ENCODE measurements around the gene CCL4. TPM values are rescaled to one million over a fixed set of nuclear protein-coding genes. Genes with fewer than 3 reads are reported as not detected.
"Not testable (repeated sequence)": the region's sequence is repeated elsewhere in the genome, so short reads cannot be mapped to it uniquely, and the experiment has no call there.

The CCL4 gene
- total RNA-seq = 1 to 10 TPM in 2 of 4 donors, under 1 TPM in 1, not detected in 1; 0.90 to 2.4 (median 1.9) TPM

DNA sequence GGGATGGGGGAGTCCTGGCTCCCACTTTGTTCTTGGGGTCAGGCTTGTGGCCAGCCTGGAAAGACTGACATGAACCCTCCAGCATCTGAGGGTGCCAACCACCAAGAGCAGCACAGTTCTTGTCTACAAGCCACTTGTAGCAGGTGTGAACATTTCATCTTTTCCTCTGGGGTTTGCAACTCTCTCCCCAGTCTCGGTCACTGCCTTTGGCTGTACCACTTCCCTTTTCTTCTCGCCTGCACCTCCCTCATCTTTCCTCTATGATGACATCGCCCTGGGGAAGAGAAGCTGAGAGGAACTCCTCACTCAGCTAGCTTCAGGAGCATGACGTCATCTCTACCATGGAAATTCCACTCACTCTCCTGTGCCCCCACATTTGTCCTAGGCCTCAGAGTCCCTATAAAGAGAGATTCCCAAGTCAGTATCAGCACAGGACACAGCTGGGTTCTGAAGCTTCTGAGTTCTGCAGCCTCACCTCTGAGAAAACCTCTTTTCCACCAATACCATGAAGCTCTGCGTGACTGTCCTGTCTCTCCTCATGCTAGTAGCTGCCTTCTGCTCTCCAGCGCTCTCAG lies at the start of gene CCL4:
CCL4 (plus strand) TSS at position 427 of the 575 bp plus-strand sequence; CDS start at position 506, 79 bp downstream.
- H3K27me3 ChIP-seq; DNase-seq (ENCODE audit: low spot score in 2 of 2); H3K27ac ChIP-seq; H3K9me3 ChIP-seq; H3K4me3 ChIP-seq; H3K4me1 ChIP-seq; H3K36me3 ChIP-seq: not testable (repeated sequence)
- 62 to 74% methylated on average over 5 to 6 of the region's 6 CpGs for WGBS, 2 donors
- peak in 1 of 2 donors; percentile 16 for TF ChIP-seq EP300 (IDR thresholded peaks at IDR 0.05)

DNA sequence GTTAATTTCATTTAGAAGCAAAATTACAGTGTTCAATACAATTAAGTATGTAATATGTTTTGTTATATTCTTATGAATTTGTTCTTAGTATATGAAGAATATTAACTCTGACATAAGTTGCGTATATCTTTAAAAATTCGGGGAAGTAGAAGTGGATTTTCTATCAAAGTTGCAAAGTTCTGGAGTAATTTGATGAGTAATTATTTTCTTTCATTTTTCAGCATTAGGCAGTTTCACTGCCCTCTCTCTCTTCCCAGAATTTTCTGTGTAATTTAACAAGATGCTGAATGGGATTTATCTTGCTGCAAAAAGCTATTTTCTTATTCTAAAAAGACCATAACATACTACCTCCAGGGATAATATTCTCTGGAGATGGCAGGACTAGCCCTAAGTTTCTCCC lies 48.5 kb upstream of the CCL4 start:
- 86 to 91% methylated on average over 2 of the region's 2 CpGs for WGBS, 2 donors
- TF ChIP-seq POLR2A (IDR thresholded peaks at IDR 0.05) (no peak), EP300 (IDR thresholded peaks at IDR 0.05) (no peak)
- TF ChIP-seq, protein P1, sequence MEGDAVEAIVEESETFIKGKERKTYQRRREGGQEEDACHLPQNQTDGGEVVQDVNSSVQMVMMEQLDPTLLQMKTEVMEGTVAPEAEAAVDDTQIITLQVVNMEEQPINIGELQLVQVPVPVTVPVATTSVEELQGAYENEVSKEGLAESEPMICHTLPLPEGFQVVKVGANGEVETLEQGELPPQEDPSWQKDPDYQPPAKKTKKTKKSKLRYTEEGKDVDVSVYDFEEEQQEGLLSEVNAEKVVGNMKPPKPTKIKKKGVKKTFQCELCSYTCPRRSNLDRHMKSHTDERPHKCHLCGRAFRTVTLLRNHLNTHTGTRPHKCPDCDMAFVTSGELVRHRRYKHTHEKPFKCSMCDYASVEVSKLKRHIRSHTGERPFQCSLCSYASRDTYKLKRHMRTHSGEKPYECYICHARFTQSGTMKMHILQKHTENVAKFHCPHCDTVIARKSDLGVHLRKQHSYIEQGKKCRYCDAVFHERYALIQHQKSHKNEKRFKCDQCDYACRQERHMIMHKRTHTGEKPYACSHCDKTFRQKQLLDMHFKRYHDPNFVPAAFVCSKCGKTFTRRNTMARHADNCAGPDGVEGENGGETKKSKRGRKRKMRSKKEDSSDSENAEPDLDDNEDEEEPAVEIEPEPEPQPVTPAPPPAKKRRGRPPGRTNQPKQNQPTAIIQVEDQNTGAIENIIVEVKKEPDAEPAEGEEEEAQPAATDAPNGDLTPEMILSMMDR (IDR thresholded peaks at IDR 0.05) = no peak
- no peaks in the 10 kb centered on the region for H3K4me1 ChIP-seq
- H3K9me3 ChIP-seq = peaks cover 0 to 15% (median 0%) of the 10 kb centered on the region in 4 donors
- H3K4me3 ChIP-seq = no peak overlapping the region
- no peak for DNase-seq (ENCODE audit: low spot score in 2 of 2)
- H3K27ac ChIP-seq = no peak overlapping the region
- no peaks in the 10 kb centered on the region for H3K27me3 ChIP-seq
- no peaks in the 10 kb centered on the region for H3K36me3 ChIP-seq

DNA sequence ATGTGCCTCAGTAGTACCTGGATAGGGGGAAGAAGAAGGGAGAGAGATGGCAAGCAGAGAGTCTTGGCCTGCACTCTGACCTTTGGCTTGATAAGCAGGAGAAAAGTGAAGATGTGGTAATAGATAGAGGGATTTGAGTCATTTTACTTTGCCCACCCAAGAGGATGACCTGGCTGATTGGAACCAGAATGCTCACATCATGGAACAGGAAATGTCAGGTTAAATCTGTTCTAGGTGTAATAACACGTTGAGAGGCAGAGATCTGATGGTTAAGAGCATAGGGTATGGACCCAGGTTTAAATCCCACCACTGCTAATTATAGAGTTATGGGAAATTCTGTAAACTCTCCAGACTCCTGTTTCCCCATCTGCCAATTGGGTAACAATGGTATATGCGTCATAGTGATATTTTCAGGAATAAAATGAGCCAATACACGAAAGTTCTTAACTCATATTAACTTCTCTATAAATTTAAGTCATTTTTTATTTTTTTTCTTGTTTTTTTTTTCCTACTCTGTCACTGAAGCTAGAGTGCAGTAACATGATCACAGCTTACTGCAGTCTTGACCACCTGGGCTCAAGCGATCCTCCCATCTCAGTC lies 47.6 kb upstream of the CCL4 start:
- 74 to 79% methylated on average over 4 of the region's 4 CpGs for WGBS, 2 donors
- H3K27ac ChIP-seq = no peak overlapping the region
- H3K9me3 ChIP-seq = peaks cover 0 to 12% (median 0%) of the 10 kb centered on the region in 4 donors
- no peak for TF ChIP-seq POLR2A (IDR thresholded peaks at IDR 0.05)
- no peak for TF ChIP-seq EP300 (IDR thresholded peaks at IDR 0.05)
- TF ChIP-seq, protein P1 (IDR thresholded peaks at IDR 0.05) = no peak
- no peaks in the 10 kb centered on the region for H3K4me1 ChIP-seq
- H3K27me3 ChIP-seq = no peaks in the 10 kb centered on the region
- no peak overlapping the region for H3K4me3 ChIP-seq
- no peaks in the 10 kb centered on the region for H3K36me3 ChIP-seq
- DNase-seq (ENCODE audit: low spot score in 2 of 2) = no peak

DNA sequence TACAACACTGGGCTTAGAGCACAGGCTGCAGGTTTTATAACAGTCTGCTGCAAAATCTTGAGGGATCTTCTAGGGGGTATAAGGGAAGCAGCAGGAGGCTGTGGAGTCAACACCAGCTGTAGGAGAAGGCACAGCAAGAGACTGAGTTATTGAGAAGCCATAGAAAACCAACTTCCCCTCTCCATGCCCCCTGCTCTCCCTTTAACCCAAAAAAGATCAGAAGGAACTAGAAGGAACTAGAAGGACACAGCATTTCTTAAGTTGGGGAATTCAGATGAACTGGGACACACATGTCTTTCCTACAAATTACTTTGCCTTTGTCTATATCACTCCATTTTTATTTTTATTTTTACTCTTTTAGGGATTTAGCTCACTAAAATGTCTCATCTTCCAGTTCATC lies 45.7 kb upstream of the CCL4 start:
- H3K27me3 ChIP-seq = no peaks in the 10 kb centered on the region
- no peak for DNase-seq (ENCODE audit: low spot score in 2 of 2)
- H3K9me3 ChIP-seq = no peaks in the 10 kb centered on the region

DNA sequence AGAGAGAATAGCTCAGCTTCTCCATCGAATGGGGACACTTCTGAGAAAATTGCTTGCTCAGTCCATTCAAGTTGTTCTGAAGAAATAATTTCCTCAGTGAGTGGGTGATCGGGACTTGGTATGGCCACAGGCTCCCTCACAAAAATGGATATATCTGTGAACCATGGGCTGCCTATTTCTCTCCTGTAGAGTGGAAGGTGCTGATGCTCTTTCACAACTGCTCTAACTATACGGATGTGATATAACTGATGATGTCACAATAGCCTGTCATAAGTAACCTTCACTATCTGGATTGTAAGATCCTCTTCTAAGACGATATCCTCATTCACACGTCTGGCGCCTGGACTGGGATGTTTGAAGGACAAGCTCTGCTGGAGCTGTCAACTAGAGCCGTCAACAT lies 44.2 kb upstream of the CCL4 start:
- no peak for DNase-seq (ENCODE audit: low spot score in 2 of 2)
- Histone ChIP-seq H3K4me1 (no peaks in the 10 kb centered on the region), H3K27me3 (no peaks in the 10 kb centered on the region), H3K36me3 (no peaks in the 10 kb centered on the region), H3K9me3 (no peaks in the 10 kb centered on the region), H3K27ac (no peak overlapping the region), H3K4me3 (no peak overlapping the region)
- TF ChIP-seq, protein P1 (IDR thresholded peaks at IDR 0.05) = no peak
- no peak for TF ChIP-seq POLR2A (IDR thresholded peaks at IDR 0.05)
- TF ChIP-seq EP300 (IDR thresholded peaks at IDR 0.05) = no peak
- WGBS, 2 donors = 82 to 86% methylated on average over 7 of the region's 7 CpGs

More for the DNA sequence above, 45.7 kb upstream of the CCL4 start:
- no peak overlapping the region for H3K27ac ChIP-seq
- TF ChIP-seq POLR2A (IDR thresholded peaks at IDR 0.05) = no peak
- TF ChIP-seq, protein P1 (IDR thresholded peaks at IDR 0.05) = no peak
- no peak for TF ChIP-seq EP300 (IDR thresholded peaks at IDR 0.05)
- no peaks in the 10 kb centered on the region for H3K36me3 ChIP-seq
- no peaks in the 10 kb centered on the region for H3K4me1 ChIP-seq
- no peak overlapping the region for H3K4me3 ChIP-seq

Measured in tibial nerve (tissue), 4 donors.